Measurements from ENCODE around the gene STRBP.
A peak's percentile ranks its signal among the peaks of the same experiment; 100 is the strongest.

The STRBP gene

GRCh38 chr9:123129423-123129822 lies 139.0 kb downstream of the STRBP start:
- peaks cover 13% of the 10 kb centered on the region for H3K36me3 Mint-ChIP-seq (ENCODE audit: low read depth)
- ATAC-seq (no peak), DNase-seq (no peak)
- H3K27me3 Mint-ChIP-seq: no peaks in the 10 kb centered on the region
- no peaks in the 10 kb centered on the region for H3K4me1 Mint-ChIP-seq
- H3K27ac Mint-ChIP-seq: no peak overlapping the region
- no peak overlapping the region for H3K4me3 Mint-ChIP-seq
- H3K9me3 Mint-ChIP-seq: no peaks in the 10 kb centered on the region

- no peak overlapping the region for H3K4me3 Mint-ChIP-seq
- ATAC-seq: no peak
- H3K27ac Mint-ChIP-seq: no peak overlapping the region
- peaks cover 16% of the 10 kb centered on the region for H3K36me3 Mint-ChIP-seq (ENCODE audit: low read depth)
- no peaks in the 10 kb centered on the region for H3K4me1 Mint-ChIP-seq
- no peak for DNase-seq
- no peaks in the 10 kb centered on the region for H3K27me3 Mint-ChIP-seq
- no peaks in the 10 kb centered on the region for H3K9me3 Mint-ChIP-seq
These were observed 139.8 kb downstream of the STRBP start for GRCh38 chr9:123128591-123128990.

GRCh38 chr9:123127512-123128075 lies 140.8 kb downstream of the STRBP start:
- DNase-seq: no peak
- H3K36me3 Mint-ChIP-seq (ENCODE audit: low read depth): peaks cover 16% of the 10 kb centered on the region
- H3K9me3 Mint-ChIP-seq: no peaks in the 10 kb centered on the region
- H3K4me3 Mint-ChIP-seq: no peak overlapping the region
- H3K4me1 Mint-ChIP-seq: no peaks in the 10 kb centered on the region
- H3K27ac Mint-ChIP-seq: no peak overlapping the region
- no peak for ATAC-seq
- no peaks in the 10 kb centered on the region for H3K27me3 Mint-ChIP-seq

GRCh38 chr9:123121457-123121856 lies 146.9 kb downstream of the STRBP start:
- DNase-seq: no peak
- Mint-ChIP-seq H3K4me3 (no peak overlapping the region), H3K27ac (peak overlapping the region; percentile 42), H3K9me3 (no peaks in the 10 kb centered on the region), H3K36me3 (ENCODE audit: low read depth) (peaks cover 14% of the 10 kb centered on the region), H3K27me3 (no peaks in the 10 kb centered on the region), H3K4me1 (peaks cover 11% of the 10 kb centered on the region)
- ATAC-seq: no peak

- Mint-ChIP-seq H3K27me3 (no peaks in the 10 kb centered on the region), H3K9me3 (no peaks in the 10 kb centered on the region), H3K27ac (peak overlapping the region; percentile 42), H3K4me3 (no peak overlapping the region), H3K4me1 (peaks cover 11% of the 10 kb centered on the region), H3K36me3 (ENCODE audit: low read depth) (peaks cover 10% of the 10 kb centered on the region)
- peak; percentile 90 for ATAC-seq
- DNase-seq: no peak
These were observed 147.4 kb downstream of the STRBP start for GRCh38 chr9:123120953-123121352.

GRCh38 chr9:123120131-123120530 lies 148.3 kb downstream of the STRBP start:
- no peak for ATAC-seq
- no peak overlapping the region for H3K4me3 Mint-ChIP-seq

GRCh38 chr9:123119566-123119965 lies 148.8 kb downstream of the STRBP start:
- ATAC-seq: no peak
- H3K4me3 Mint-ChIP-seq: no peak overlapping the region

More at GRCh38 chr9:123120131-123120530, 148.3 kb downstream of the STRBP start:
- Mint-ChIP-seq H3K27ac (no peak overlapping the region), H3K27me3 (no peaks in the 10 kb centered on the region), H3K36me3 (ENCODE audit: low read depth) (peaks cover 5% of the 10 kb centered on the region), H3K4me1 (peaks cover 11% of the 10 kb centered on the region), H3K9me3 (no peaks in the 10 kb centered on the region)
- DNase-seq: no peak

GRCh38 chr9:123116036-123116435 lies 152.3 kb downstream of the STRBP start:
- Mint-ChIP-seq H3K27ac (no peak overlapping the region), H3K36me3 (ENCODE audit: low read depth) (peaks cover 6% of the 10 kb centered on the region), H3K4me3 (no peak overlapping the region), H3K9me3 (no peaks in the 10 kb centered on the region), H3K27me3 (no peaks in the 10 kb centered on the region), H3K4me1 (peaks cover 8% of the 10 kb centered on the region)
- no peak for ATAC-seq
- DNase-seq: no peak

More at GRCh38 chr9:123119566-123119965, 148.8 kb downstream of the STRBP start:
- no peaks in the 10 kb centered on the region for H3K9me3 Mint-ChIP-seq
- DNase-seq: no peak
- H3K27me3 Mint-ChIP-seq: no peaks in the 10 kb centered on the region
- H3K27ac Mint-ChIP-seq: no peak overlapping the region
- peaks cover 11% of the 10 kb centered on the region for H3K4me1 Mint-ChIP-seq
- H3K36me3 Mint-ChIP-seq (ENCODE audit: low read depth): peaks cover 5% of the 10 kb centered on the region

- DNase-seq: no peak
- Mint-ChIP-seq H3K4me1 (peaks cover 5% of the 10 kb centered on the region), H3K27me3 (no peaks in the 10 kb centered on the region), H3K27ac (no peak overlapping the region), H3K9me3 (no peaks in the 10 kb centered on the region), H3K36me3 (ENCODE audit: low read depth) (peaks cover 6% of the 10 kb centered on the region), H3K4me3 (no peak overlapping the region)
- no peak for ATAC-seq
These were observed 153.1 kb downstream of the STRBP start for GRCh38 chr9:123115146-123115913.

- Mint-ChIP-seq H3K36me3 (ENCODE audit: low read depth) (peaks cover 6% of the 10 kb centered on the region), H3K4me1 (peaks cover 5% of the 10 kb centered on the region), H3K4me3 (no peak overlapping the region), H3K27me3 (no peaks in the 10 kb centered on the region), H3K27ac (no peak overlapping the region), H3K9me3 (no peaks in the 10 kb centered on the region)
- ATAC-seq (no peak), DNase-seq (no peak)
These were observed 155.2 kb downstream of the STRBP start for GRCh38 chr9:123113185-123113584.

GRCh38 chr9:123112015-123112975 lies 156.1 kb downstream of the STRBP start:
- Mint-ChIP-seq H3K27ac (no peak overlapping the region), H3K27me3 (no peaks in the 10 kb centered on the region), H3K4me1 (peaks cover 5% of the 10 kb centered on the region), H3K9me3 (no peaks in the 10 kb centered on the region), H3K36me3 (ENCODE audit: low read depth) (peaks cover 6% of the 10 kb centered on the region), H3K4me3 (no peak overlapping the region)
- DNase-seq (no peak), ATAC-seq (peak; percentile 37)

GRCh38 chr9:123111427-123112014 lies 156.9 kb downstream of the STRBP start:
- H3K27ac Mint-ChIP-seq: no peak overlapping the region
- H3K4me3 Mint-ChIP-seq: no peak overlapping the region
- no peaks in the 10 kb centered on the region for H3K27me3 Mint-ChIP-seq
- no peaks in the 10 kb centered on the region for H3K9me3 Mint-ChIP-seq
- H3K4me1 Mint-ChIP-seq: peaks cover 5% of the 10 kb centered on the region
- peaks cover 8% of the 10 kb centered on the region for H3K36me3 Mint-ChIP-seq (ENCODE audit: low read depth)
- ATAC-seq (no peak), DNase-seq (no peak)

GRCh38 chr9:123109540-123110279 lies 158.7 kb downstream of the STRBP start:
- H3K9me3 Mint-ChIP-seq: no peaks in the 10 kb centered on the region
- DNase-seq (no peak), ATAC-seq (no peak)
- H3K27me3 Mint-ChIP-seq: no peaks in the 10 kb centered on the region
- H3K4me3 Mint-ChIP-seq: no peak overlapping the region
- H3K4me1 Mint-ChIP-seq: peaks cover 5% of the 10 kb centered on the region
- peaks cover 8% of the 10 kb centered on the region for H3K36me3 Mint-ChIP-seq (ENCODE audit: low read depth)
- H3K27ac Mint-ChIP-seq: no peak overlapping the region

- DNase-seq (no peak), ATAC-seq (no peak)
- Mint-ChIP-seq H3K4me1 (peaks cover 5% of the 10 kb centered on the region), H3K27ac (no peak overlapping the region), H3K27me3 (no peaks in the 10 kb centered on the region), H3K36me3 (ENCODE audit: low read depth) (peaks cover 6% of the 10 kb centered on the region), H3K4me3 (no peak overlapping the region), H3K9me3 (no peaks in the 10 kb centered on the region)
These were observed 159.4 kb downstream of the STRBP start for GRCh38 chr9:123108976-123109375.
